Measurements from ENCODE around the gene AGBL2.
"Not testable (repeated sequence)": the region's sequence is repeated elsewhere in the genome, so short reads cannot be mapped to it uniquely, and the experiment has no call there.

AGBL2 gene

DNA sequence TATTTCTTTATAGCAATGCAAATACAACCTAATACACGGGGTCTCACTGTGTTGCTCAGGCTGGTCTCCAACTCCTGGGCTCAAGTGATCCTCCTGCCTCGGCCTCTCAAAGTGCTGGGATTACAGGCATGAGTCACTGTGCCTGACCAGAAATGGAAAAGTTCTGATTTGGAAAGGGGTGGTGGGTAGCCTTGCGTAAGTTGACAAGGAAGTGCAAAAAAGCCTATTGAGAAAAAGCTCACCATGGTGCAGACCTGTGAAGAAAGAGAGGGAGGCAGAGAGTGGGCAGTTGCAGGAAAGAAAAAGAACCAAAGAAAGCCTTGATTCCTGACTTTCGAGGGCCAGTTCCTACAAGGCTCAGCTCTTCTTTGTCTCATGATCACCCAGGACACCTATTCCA, 27.1 kb downstream of the AGBL2 start:
- no peak for DNase-seq

DNA sequence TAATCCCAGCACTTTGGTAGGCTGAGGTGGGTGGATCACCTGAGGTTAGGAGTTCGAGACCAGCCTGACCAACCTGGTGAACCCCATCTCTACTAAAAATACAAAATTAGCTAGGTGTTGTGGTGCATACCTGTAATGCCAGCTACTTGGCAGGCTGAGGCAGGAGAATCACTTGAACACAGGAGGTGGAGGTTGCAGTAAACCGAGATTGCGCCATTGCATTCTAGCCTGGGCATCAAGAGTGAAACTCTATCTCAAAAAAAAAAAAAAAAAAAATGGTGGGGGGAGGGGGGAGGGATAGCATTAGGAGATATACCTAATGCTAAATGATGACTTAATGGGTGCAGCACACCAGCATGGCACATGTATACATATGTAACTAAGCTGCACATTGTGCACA, 28.5 kb downstream of the AGBL2 start:
- DNase-seq = not testable (repeated sequence)

GRCh38 chr11:47686151-47686550, 29.0 kb downstream of the AGBL2 start:
- no peak for DNase-seq

DNA sequence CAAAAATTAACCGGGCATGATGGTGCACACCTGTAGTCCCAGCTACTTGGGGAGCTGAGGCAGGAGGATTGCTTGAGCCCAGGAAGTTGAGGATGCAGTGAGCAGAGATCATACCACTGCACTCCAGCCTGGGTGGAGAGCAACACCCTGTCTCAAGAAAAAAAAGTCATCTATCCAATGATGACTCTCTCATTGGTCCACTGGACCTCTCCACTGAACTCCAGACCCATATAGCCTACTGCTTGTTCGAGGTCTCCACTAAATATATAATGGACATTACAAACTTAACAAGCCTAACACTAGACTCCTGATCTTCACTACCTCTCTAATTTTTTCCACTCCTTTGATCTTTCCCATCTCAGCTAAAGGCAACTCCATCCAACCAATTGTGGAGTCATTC, 39.3 kb downstream of the AGBL2 start:
- no peak for DNase-seq

DNA sequence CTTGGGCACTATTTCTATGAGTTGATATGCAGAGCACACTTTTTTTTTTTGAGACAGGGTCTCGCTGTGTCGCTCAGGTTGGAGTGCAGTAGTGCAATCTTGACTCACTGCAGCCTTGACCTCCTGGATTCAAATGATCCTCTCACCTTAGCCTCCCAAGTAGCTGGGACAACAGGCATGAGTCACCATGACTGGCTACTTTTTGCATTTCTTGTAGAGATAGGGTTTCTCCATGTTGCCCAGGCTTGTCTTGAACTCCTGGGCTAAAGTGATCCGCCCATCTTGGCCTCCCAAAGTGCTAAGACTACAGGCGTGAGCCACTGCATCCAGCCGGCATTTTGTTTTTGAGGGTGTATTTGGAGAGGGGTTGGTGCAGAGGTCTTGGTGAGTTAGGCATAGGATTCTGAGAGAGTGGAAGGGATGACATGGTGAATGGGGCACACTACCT, 42.9 kb downstream of the AGBL2 start:
- peak; percentile 36 for DNase-seq

DNA sequence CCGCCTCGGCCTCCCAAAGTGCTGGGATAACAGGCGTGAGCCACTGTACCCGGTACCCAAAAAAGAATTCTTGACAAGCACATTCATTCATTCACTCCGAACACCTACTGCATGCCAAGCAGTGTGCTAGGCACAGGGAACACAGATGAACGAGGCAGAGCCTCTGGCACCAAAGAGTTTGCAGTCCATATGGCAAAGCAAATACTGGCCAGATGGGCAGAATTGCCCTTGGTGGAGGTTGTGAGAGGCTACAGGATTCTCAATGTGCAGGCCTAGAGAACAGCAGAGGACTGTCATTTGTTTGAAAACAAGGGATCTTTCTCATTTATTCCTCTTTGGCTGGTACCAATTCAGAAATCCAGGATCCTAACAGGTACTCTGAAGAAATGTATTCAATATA, 45.3 kb downstream of the AGBL2 start:
- DNase-seq = no peak

DNA sequence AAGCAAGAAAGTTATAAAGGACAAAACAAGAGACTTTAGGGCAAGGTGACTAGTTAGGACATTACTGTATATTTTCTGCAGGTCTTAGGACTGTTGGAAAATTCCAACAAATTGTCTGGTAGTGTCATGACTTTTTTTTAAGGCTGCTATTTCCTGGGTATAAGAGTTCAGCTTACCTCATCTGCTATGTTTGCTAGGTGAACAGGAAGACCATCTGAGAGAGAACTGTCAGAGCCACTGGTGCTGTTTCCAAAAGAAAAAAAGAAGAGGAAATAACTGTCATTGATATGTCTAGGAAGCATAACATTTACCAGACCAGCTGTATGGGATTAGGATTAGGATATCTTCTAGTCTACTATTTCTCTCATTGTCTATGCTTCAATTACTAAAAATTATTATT, 46.5 kb downstream of the AGBL2 start:
- no peak for DNase-seq

GRCh38 chr11:47667555-47667954, 47.6 kb downstream of the AGBL2 start:
- no peak for DNase-seq

DNA sequence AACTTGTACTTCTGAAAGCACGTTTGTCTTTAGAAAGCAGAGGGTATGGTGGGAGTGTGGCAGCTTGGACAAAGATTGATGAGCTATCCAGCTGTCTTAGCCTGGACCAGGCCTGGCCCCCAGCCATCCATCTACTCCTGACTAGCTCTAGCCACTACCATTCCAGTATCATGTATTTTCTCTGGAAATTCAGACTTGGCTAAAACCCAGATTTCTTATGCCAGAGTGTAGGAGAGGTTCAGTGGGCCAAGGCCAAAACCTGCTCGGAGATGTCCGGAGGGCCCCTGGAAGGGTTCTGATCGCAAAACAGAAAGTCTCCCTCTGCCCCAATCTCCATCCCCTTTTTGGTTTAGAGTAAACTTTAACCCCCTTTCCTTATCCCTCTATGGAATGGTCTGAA, 48.0 kb downstream of the AGBL2 start:
- DNase-seq = no peak

DNA sequence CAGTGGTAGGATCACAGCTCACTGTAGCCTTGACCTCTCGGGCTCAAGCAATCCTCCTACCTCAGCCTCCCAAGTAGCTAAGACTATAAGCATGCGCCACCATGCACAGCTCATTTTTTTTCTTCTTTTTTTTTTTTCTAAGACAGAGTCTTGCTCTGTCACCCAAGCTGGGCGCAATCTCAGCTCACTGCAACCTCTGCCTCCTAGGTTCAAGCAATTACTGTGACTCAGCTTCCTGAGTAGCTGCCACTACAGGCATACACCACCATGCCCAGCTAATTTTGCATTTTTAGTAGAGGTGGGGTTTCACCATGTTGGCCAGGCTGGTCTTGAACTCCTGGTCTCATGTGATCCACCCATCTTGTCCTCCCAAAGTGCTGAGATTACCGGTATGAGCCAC, 50.2 kb downstream of the AGBL2 start:
- not testable (repeated sequence) for DNase-seq

- DNase-seq = no peak
Measured at GRCh38 chr11:47661245-47661644, 53.9 kb downstream of the AGBL2 start.

DNA sequence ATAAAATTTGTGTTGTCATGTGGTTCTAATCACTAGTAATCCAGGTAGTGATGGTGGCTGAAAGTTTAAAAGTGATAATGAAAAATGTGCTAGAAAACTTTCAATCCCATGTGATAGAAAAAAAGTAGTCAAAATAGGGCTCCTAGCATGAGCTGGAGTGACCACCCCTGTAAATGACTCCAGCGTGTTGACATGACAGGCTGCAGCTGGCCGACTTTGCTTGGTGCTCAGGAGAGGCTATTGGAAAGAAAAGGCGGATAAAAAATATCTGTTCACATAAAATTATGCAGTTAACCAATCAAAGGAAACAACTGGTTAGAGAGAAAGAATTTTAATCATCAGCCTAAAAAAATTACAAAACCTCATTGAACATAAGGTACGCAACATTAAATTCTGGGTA, 55.9 kb downstream of the AGBL2 start:
- no peak for DNase-seq

- DNase-seq = no peak
Measured at GRCh38 chr11:47656260-47656885, 58.8 kb downstream of the AGBL2 start.

GRCh38 chr11:47651818-47652469, 63.2 kb downstream of the AGBL2 start:
- DNase-seq = no peak

- DNase-seq = no peak
Measured at GRCh38 chr11:47649276-47649675, 65.9 kb downstream of the AGBL2 start.

DNA sequence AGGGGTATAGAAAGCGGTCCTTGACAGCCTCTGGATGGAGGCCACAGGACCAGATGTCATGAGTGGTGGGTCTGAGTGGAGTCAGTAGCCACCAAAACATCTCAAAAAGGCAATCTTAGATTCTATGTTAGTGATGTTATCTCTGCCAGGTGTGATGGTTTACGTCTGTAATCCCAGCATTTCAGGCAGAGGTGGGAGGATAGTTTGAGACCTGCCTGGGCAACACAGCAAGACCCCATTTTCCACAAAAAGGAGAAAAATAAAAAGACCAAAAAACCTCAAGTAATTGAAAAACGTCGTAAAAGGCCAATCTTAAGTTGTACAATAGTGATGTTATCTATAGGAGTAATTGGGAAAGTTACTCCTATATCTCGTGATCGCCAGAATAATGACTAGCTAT, 69.2 kb downstream of the AGBL2 start:
- DNase-seq = no peak

DNA sequence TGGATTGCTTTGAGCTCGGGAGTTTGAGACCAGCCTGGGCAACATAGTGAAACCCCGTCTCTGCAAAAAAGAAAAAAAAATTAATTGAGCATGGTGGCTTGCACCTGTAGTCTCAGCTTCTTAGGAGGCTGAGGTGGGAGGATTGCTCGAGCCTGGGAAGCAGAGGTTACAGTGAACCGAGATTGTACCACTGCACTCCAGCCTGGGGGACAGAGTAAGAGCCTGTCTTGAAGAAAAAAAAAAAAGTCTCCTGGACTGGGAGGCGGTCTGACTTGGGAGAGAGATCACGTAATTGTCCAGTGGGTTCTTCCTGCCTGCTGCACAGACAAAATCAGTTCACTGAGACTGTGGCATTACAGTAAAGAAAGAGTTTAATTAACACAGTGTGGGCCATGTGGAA, 69.7 kb downstream of the AGBL2 start:
- DNase-seq = no peak

- peak; percentile 98 for DNase-seq
Measured at GRCh38 chr11:47642099-47642855, 72.9 kb downstream of the AGBL2 start, which contains the start of gene MTCH2. Gene MTCH2, minus strand, starts transcription at chr11:47642559. Its CDS starts 94 bp downstream, at chr11:47642465.

DNA sequence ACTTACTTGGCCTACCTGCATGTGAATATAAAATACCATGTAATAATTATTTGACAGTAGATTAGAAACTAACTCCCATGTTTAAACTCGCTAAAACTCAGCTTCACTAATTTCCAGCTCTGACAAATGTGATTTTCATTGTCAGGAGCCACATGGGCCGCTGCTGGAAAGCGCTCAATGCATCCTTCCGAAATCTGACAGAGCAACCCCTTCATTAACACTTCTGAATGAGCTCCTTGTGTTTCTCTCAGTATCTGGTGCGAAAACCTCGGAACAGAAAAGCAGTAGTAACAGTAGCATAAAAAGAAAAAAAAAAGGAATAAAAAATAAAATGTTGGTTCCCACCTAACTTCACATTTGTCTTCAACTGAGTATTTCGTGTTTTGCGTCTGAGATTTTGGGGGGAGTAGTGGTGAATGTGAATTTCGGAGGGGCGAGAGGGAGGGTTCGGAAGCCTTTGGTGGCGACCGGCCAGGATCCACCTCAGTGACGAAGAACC, 73.5 kb downstream of the AGBL2 start:
- peak; percentile 13 for DNase-seq

DNA sequence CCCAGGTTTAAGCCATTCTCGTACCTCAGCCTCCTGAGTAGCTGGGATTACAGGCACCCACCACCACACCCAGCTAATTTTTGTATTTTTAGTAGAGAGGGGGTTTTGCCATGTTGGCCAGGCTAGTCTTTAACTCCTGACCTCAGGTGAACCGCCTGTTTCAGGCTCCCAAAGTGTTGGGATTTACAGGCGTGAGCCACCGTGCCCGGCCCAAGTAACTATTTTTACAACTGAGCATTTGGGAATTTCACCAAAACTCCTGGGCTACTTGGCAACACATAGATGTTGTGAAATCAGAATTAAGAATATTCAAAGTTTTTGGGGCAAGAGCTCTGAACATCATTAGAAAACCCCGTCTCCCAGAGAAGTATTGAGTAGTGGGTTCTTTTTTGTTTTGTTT, 74.7 kb downstream of the AGBL2 start:
- not testable (repeated sequence) for DNase-seq

GRCh38 chr11:47636331-47636730, 78.8 kb downstream of the AGBL2 start:
- DNase-seq = not testable (repeated sequence)

GRCh38 chr11:47631473-47631872, 83.7 kb downstream of the AGBL2 start:
- DNase-seq = no peak

DNA sequence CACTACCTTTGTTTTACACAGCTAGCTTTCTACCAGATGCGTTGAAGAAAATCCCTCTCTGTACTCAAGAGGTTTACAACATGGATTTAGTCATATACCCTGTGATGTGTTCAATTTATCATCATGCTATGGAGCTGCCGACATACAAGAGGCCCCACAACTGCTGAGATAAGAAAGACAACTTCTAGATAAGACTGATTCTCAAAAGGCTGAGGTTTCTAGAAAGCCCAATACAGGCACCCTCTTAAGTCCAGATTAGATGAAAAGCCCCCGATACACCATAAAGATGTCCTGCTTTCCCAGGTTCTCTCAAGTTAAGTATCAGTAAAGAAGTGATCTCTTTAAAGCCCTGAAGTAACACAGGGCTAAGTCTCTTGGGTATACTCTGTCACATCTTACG, 87.1 kb downstream of the AGBL2 start:
- no peak for DNase-seq

DNA sequence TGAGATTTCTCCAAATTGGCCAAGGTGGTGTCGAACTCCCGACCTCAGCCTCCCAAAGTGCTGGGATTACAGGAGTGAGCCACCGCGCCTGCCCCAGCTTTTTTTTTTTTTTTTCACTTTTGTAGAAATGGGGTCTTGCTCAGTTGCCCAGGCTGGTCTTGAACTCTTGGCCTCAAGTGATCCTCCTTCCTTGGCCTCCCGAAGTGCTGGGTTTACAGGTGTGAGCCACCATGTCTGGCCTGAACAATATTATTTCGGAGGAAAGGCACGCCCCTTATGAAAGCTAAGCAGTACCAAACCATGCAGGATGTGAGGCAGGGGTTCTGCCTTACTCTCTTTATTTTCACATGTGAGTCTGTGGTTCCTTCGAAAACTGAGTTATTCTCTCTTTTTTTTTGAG, 88.9 kb downstream of the AGBL2 start:
- DNase-seq = no peak
